Measurements from ENCODE around the gene ATAT1.

DNA sequence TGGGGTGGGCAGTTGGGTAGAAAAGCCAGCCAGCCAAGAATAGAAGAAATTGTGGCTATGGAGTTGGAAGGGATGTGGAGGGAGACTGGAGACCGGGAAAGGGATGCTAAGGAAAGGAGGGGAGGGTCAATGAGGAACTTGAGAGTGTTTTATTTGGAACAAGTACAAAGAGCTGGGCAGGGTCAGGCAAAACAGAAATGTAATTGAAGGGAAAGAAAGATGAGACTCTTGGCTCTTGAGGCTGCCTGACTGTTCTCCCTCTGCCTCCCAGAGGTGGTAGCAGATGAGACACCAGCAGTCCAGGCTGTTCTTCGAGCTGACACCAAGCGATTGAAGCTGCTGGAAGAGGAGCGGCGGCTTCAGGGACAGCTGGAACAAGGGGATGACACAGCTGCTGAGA is 42.8 kb upstream of the ATAT1 start:
- TF ChIP-seq PAX8 (IDR thresholded peaks at IDR 0.05) (no peak), BHLHE40 (IDR thresholded peaks at IDR 0.05; ENCODE audit: borderline replicate concordance in 1 of 2, low read depth in 2 of 2, low read length in 1 of 2) (no peak), CREB1 (IDR thresholded peaks at IDR 0.05; ENCODE audit: low read depth) (no peak), BCL11A (IDR thresholded peaks at IDR 0.05; ENCODE audit: low read depth, low read length) (no peak), KDM1A (IDR thresholded peaks at IDR 0.05; ENCODE audit: borderline replicate concordance) (no peak), SMAD5 (IDR thresholded peaks at IDR 0.05; ENCODE audit: low read depth) (no peak), POLR2AphosphoS5 (IDR thresholded peaks at IDR 0.05; ENCODE audit: low read length) (0 out of 2 replicates have a peak, but pooled peaks have one; percentile 28), JUND (IDR thresholded peaks at IDR 0.05; ENCODE audit: low read depth, low read length) (no peak)
- TF ChIP-seq, protein P1, sequence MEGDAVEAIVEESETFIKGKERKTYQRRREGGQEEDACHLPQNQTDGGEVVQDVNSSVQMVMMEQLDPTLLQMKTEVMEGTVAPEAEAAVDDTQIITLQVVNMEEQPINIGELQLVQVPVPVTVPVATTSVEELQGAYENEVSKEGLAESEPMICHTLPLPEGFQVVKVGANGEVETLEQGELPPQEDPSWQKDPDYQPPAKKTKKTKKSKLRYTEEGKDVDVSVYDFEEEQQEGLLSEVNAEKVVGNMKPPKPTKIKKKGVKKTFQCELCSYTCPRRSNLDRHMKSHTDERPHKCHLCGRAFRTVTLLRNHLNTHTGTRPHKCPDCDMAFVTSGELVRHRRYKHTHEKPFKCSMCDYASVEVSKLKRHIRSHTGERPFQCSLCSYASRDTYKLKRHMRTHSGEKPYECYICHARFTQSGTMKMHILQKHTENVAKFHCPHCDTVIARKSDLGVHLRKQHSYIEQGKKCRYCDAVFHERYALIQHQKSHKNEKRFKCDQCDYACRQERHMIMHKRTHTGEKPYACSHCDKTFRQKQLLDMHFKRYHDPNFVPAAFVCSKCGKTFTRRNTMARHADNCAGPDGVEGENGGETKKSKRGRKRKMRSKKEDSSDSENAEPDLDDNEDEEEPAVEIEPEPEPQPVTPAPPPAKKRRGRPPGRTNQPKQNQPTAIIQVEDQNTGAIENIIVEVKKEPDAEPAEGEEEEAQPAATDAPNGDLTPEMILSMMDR (IDR thresholded peaks at IDR 0.05 in 2 of 3, conservative IDR thresholded peaks at IDR 0.05 in 1 of 3; ENCODE audit: control insufficient read depth in 2 of 3, extremely low read depth in 1 of 3, insufficient read depth in 1 of 3, low read depth in 3 of 3, low read length in 3 of 3), result no peak
- TF ChIP-seq, protein P2, sequence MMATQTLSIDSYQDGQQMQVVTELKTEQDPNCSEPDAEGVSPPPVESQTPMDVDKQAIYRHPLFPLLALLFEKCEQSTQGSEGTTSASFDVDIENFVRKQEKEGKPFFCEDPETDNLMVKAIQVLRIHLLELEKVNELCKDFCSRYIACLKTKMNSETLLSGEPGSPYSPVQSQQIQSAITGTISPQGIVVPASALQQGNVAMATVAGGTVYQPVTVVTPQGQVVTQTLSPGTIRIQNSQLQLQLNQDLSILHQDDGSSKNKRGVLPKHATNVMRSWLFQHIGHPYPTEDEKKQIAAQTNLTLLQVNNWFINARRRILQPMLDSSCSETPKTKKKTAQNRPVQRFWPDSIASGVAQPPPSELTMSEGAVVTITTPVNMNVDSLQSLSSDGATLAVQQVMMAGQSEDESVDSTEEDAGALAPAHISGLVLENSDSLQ (IDR thresholded peaks at IDR 0.05), result no peak

Measured in GM12878 (cell line).